Measurements from ENCODE around the gene FFAR3. TPM values are rescaled to one million over a fixed set of nuclear protein-coding genes. Genes with fewer than 3 reads are reported as not detected.

Gene FFAR3
- total and polyA plus RNA-seq, 9 of the 15 experiments (the other 6 are each of a cell fraction or from before 2014, with no cell fraction given): not detected

- Histone ChIP-seq H3K27me3 (ENCODE audit: control insufficient read depth in 2 of 2, insufficient read depth in 2 of 2, low read length in 2 of 2) (no peaks in the 10 kb centered on the region), H3K36me3 (ENCODE audit: control insufficient read depth, insufficient read depth, low read length) (no peaks in the 10 kb centered on the region), H3K4me3 (no peak overlapping the region), H2AFZ (ENCODE audit: low read depth, low read length) (no peak overlapping the region), H3K9me1 (ENCODE audit: control insufficient read depth, insufficient read depth, low read length) (no peaks in the 10 kb centered on the region), H4K20me1 (replicated peaks; ENCODE audit: control insufficient read depth, insufficient read depth, low read length) (no peaks in the 10 kb centered on the region), H3K9ac (ENCODE audit: insufficient read depth in 1 of 2, low read depth in 2 of 2, low read length in 2 of 2) (no peak overlapping the region), H3K79me2 (ENCODE audit: control insufficient read depth, insufficient read depth, low read length) (no peaks in the 10 kb centered on the region), H3K27ac (ENCODE audit: extremely low read depth, low read depth, low read length) (no peak overlapping the region), H3K4me2 (ENCODE audit: insufficient read depth, low read length) (no peak overlapping the region), H3K4me1 (replicated peaks in 1 of 2; ENCODE audit: control insufficient read depth in 2 of 2, insufficient read depth in 2 of 2, low read length in 2 of 2) (peaks cover 2 to 28% of the 10 kb centered on the region in 2 experiments; a peak in 2 of 5 replicates), H3K9me3 (replicated peaks; ENCODE audit: control insufficient read depth, insufficient read depth, low read depth, low read length) (no peaks in the 10 kb centered on the region)
- intact Hi-C loops (cut with micrococcal nuclease) (no loop called here), in situ Hi-C loops (cut with MboI) (no loop called here)
- POLR2A ChIA-PET: interaction anchor here (0.6 to 1.1 kb wide), 4 partner anchors 7 to 569 kb away, joined by 3 to 4 read pairs (median 4); no protein-coding TSS in a partner anchor
- FAIRE-seq (no peak), ATAC-seq (no peak), DNase-seq (ENCODE audit: extremely low read depth in 1 of 4, low spot score in 3 of 4) (no peak)
- BruUV-seq (replicated peaks): no TSS peak
- CTCF ChIA-PET (ENCODE audit: low intra/inter-chr PET ratio): no interaction called here
- WGBS (ENCODE audit: insufficient coverage, low coverage, missing lambda C conversion rate): 46% methylated on average over 8 of the region's 14 CpGs
- TF ChIP-seq THAP12 (CRISPR knock-in tag; IDR thresholded peaks at IDR 0.05) (no peak), POLR2G (IDR thresholded peaks at IDR 0.05; ENCODE audit: low read depth, low read length) (no peak), MYBL2 (IDR thresholded peaks at IDR 0.05; ENCODE audit: low read depth) (no peak), MYBL2 (CRISPR knock-in tag; IDR thresholded peaks at IDR 0.05; ENCODE audit: borderline replicate concordance) (no peak), ARHGAP35 (IDR thresholded peaks at IDR 0.05; ENCODE audit: partially characterized antibody) (peak; percentile 14), FOXM1 (IDR thresholded peaks at IDR 0.05; ENCODE audit: low read depth) (no peak), FOXM1 (CRISPR knock-in tag; IDR thresholded peaks at IDR 0.05; ENCODE audit: low read depth) (no peak), ZNF707 (CRISPR knock-in tag; conservative IDR thresholded peaks at IDR 0.05) (no peak), TBL1XR1 (IDR thresholded peaks at IDR 0.05; ENCODE audit: low read length in 2 of 2) (no peak), CREB3 (tag; conservative IDR thresholded peaks at IDR 0.05; ENCODE audit: low read depth) (no peak), JUND (IDR thresholded peaks at IDR 0.05; ENCODE audit: borderline replicate concordance, low read depth, low read length) (no peak), JUND (tag; IDR thresholded peaks at IDR 0.05; ENCODE audit: borderline replicate concordance, low read depth, low read length) (no peak), RFX1 (IDR thresholded peaks at IDR 0.05) (no peak), ARID2 (IDR thresholded peaks at IDR 0.05) (0 out of 2 replicates have a peak, but pooled peaks have one; percentile 26), RBM39 (optimal IDR thresholded peaks at IDR 0.05; ENCODE audit: low read depth, low read length) (no peak), ZNF444 (CRISPR knock-in tag; IDR thresholded peaks at IDR 0.05) (no peak), SMAD3 (CRISPR knock-in tag; conservative IDR thresholded peaks at IDR 0.05) (no peak), HDAC8 (tag; IDR thresholded peaks at IDR 0.05) (no peak), ZNF431 (CRISPR knock-in tag; IDR thresholded peaks at IDR 0.05) (no peak)
Measured at GRCh38 chr19:35341565-35342225, 16.6 kb upstream of the FFAR3 start.
